ENCODE results near the gene DNAH3.

DNAH3 gene

GRCh38 chr16:21160276-21160675, 9.6 kb upstream of the DNAH3 start:
- no peaks in the 10 kb centered on the region for H3F3A ChIP-seq (ENCODE audit: insufficient read depth, low read length)
- H3K9ac ChIP-seq (ENCODE audit: low read length): no peak overlapping the region
- no peaks in the 10 kb centered on the region for H3K36me3 ChIP-seq (replicated peaks; ENCODE audit: insufficient read depth, low read length)
- DNase-seq: no peak
- no peak overlapping the region for H3K4me2 ChIP-seq (ENCODE audit: low read depth, low read length)
- H3K9me3 ChIP-seq (replicated peaks; ENCODE audit: insufficient read depth, low read length): no peaks in the 10 kb centered on the region
- TF ChIP-seq EZH2 (optimal IDR thresholded peaks at IDR 0.05; ENCODE audit: low read depth, low read length) (no peak), EZH2phosphoT487 (IDR thresholded peaks at IDR 0.05; ENCODE audit: low read length) (no peak)
- TF ChIP-seq, protein P1, sequence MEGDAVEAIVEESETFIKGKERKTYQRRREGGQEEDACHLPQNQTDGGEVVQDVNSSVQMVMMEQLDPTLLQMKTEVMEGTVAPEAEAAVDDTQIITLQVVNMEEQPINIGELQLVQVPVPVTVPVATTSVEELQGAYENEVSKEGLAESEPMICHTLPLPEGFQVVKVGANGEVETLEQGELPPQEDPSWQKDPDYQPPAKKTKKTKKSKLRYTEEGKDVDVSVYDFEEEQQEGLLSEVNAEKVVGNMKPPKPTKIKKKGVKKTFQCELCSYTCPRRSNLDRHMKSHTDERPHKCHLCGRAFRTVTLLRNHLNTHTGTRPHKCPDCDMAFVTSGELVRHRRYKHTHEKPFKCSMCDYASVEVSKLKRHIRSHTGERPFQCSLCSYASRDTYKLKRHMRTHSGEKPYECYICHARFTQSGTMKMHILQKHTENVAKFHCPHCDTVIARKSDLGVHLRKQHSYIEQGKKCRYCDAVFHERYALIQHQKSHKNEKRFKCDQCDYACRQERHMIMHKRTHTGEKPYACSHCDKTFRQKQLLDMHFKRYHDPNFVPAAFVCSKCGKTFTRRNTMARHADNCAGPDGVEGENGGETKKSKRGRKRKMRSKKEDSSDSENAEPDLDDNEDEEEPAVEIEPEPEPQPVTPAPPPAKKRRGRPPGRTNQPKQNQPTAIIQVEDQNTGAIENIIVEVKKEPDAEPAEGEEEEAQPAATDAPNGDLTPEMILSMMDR (IDR thresholded peaks at IDR 0.05; ENCODE audit: low read length): no peak
- H3K4me1 ChIP-seq (ENCODE audit: low read length): peaks cover 8% of the 10 kb centered on the region
- H3K27me3 ChIP-seq (replicated peaks; ENCODE audit: insufficient read depth, low read length): no peaks in the 10 kb centered on the region
- no peak overlapping the region for H3K4me3 ChIP-seq (ENCODE audit: low read length)
- H2AFZ ChIP-seq (ENCODE audit: low read length): no peak overlapping the region
- H4K20me1 ChIP-seq (ENCODE audit: insufficient read depth, low read length): no peaks in the 10 kb centered on the region
- H3K27ac ChIP-seq (ENCODE audit: low read length): no peak overlapping the region
- no peaks in the 10 kb centered on the region for H3K9me2 ChIP-seq (replicated peaks; ENCODE audit: insufficient read depth, low read length)
- no peaks in the 10 kb centered on the region for H3K79me2 ChIP-seq (ENCODE audit: low read length)

DNA sequence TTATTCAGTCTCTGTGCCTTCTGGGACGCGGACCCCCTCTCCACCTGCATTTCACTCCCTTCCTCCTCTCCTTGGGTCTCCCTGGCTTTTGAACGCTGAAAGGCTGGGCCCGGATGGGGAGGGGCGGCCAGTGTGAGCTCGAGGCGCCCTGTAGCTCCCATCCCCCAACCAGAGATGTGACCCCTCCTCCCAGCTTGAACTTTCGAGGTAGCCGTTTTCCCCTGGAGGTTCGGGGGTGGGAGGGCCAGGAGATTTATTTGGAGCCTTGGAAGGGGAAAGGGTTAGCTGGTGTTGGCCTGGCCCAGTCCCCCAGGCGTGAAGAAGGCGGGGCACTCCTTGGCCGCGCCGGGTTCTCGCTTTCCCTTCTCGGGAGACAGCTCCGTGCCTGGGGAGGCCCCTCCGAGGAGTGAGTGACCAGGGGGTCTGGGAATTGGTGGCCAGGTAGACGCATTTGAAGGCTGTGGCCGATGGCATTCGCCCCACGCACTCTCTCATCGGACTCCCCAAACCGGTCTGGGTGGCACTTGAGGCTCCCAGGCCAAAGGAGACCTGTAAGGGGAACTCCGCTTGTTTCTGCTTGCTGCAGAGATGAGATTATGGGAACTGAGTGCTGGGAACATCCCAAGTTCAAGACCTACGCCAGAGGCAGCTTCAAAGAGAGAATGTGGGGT, 8.8 kb upstream of the DNAH3 start:
- Histone ChIP-seq H2AFZ (ENCODE audit: low read length) (peak overlapping the region; percentile 99), H3F3A (ENCODE audit: insufficient read depth, low read length) (no peaks in the 10 kb centered on the region), H3K9me2 (replicated peaks; ENCODE audit: insufficient read depth, low read length) (no peaks in the 10 kb centered on the region), H3K27ac (ENCODE audit: low read length) (no peak overlapping the region), H3K4me3 (ENCODE audit: low read length) (peak overlapping the region; percentile 91), H3K9me3 (replicated peaks; ENCODE audit: insufficient read depth, low read length) (no peaks in the 10 kb centered on the region), H3K79me2 (ENCODE audit: low read length) (no peaks in the 10 kb centered on the region), H4K20me1 (ENCODE audit: insufficient read depth, low read length) (no peaks in the 10 kb centered on the region), H3K36me3 (replicated peaks; ENCODE audit: insufficient read depth, low read length) (no peaks in the 10 kb centered on the region), H3K4me2 (ENCODE audit: low read depth, low read length) (peak overlapping the region; percentile 100), H3K4me1 (ENCODE audit: low read length) (peaks cover 8% of the 10 kb centered on the region), H3K27me3 (replicated peaks; ENCODE audit: insufficient read depth, low read length) (no peaks in the 10 kb centered on the region), H3K9ac (ENCODE audit: low read length) (no peak overlapping the region; the same call in 1 of the 2 replicates)
- no peak for DNase-seq
- TF ChIP-seq EZH2phosphoT487 (IDR thresholded peaks at IDR 0.05; ENCODE audit: low read length): no peak
- no peak for TF ChIP-seq EZH2 (optimal IDR thresholded peaks at IDR 0.05; ENCODE audit: low read depth, low read length)
- TF ChIP-seq, protein P1 (IDR thresholded peaks at IDR 0.05; ENCODE audit: low read length): no peak

- Histone ChIP-seq H3K4me3 (ENCODE audit: low read length) (peak within 1 kb of the TSS; percentile 91), H3F3A (ENCODE audit: insufficient read depth, low read length) (no peaks in the 10 kb centered on the region), H3K36me3 (replicated peaks; ENCODE audit: insufficient read depth, low read length) (no peaks in the 10 kb centered on the region), H2AFZ (ENCODE audit: low read length) (peak within 1 kb of the TSS; percentile 99), H3K27ac (ENCODE audit: low read length) (no peak within 1 kb of the TSS), H3K4me2 (ENCODE audit: low read depth, low read length) (peak within 1 kb of the TSS; percentile 100), H3K27me3 (replicated peaks; ENCODE audit: insufficient read depth, low read length) (no peaks in the 10 kb centered on the region), H3K9me2 (replicated peaks; ENCODE audit: insufficient read depth, low read length) (no peaks in the 10 kb centered on the region), H3K9ac (ENCODE audit: low read length) (peak within 1 kb of the TSS; percentile 63; the same call in 1 of the 2 replicates), H4K20me1 (ENCODE audit: insufficient read depth, low read length) (no peaks in the 10 kb centered on the region), H3K4me1 (ENCODE audit: low read length) (peaks cover 8% of the 10 kb centered on the region), H3K79me2 (ENCODE audit: low read length) (no peaks in the 10 kb centered on the region), H3K9me3 (replicated peaks; ENCODE audit: insufficient read depth, low read length) (no peaks in the 10 kb centered on the region)
- TF ChIP-seq, protein P1 (IDR thresholded peaks at IDR 0.05; ENCODE audit: low read length): no peak
- TF ChIP-seq EZH2phosphoT487 (IDR thresholded peaks at IDR 0.05; ENCODE audit: low read length) (no peak), EZH2 (optimal IDR thresholded peaks at IDR 0.05; ENCODE audit: low read depth, low read length) (no peak)
- DNase-seq: peak; percentile 74
Measured at GRCh38 chr16:21158208-21159110, 7.8 kb upstream of the DNAH3 start, which contains the start of gene LDAF1. Gene LDAF1, plus strand, starts transcription at chr16:21158674. Its CDS starts 2,509 bp downstream, at chr16:21161183.
